Upper lobe of right lung (tissue), 1 donor: ENCODE results near the gene PRND. TPM values are rescaled to one million over a fixed set of nuclear protein-coding genes. Genes with fewer than 3 reads are reported as not detected.

Experiments
- ATAC-seq: fragments of 200-7000 bp; cut with Tn5 transposase; one replicate; pipeline ENCODE4 v1.9.1; 2020; ENCODE audit warnings: mild to moderate bottlenecking, moderate library complexity
- DNase-seq: peaks from one replicate; pipeline ENCODE4 v3.0.0-alpha.2; 2020
- H3K27ac ChIP-seq: fragments of 200-600 bp; one replicate; pipeline ENCODE4 v1.8.0; 2022
- H3K27me3 ChIP-seq: fragments of 200-600 bp; one replicate; pipeline ENCODE4 v1.8.0; 2022; ENCODE audit warnings: mild to moderate bottlenecking
- H3K36me3 ChIP-seq: fragments of 200-600 bp; one replicate; pipeline ENCODE4 v1.8.0; 2022
- H3K4me1 ChIP-seq: fragments of 200-600 bp; one replicate; pipeline ENCODE4 v1.8.0; 2022
- H3K4me3 ChIP-seq: fragments of 200-600 bp; one replicate; pipeline ENCODE4 v1.8.0; 2022; ENCODE audit warnings: mild to moderate bottlenecking
- H3K9me3 ChIP-seq: fragments of 200-600 bp; one replicate; pipeline ENCODE4 v1.8.0; 2022
- intact Hi-C: fragments of 100-400 bp; cut with DNase I; formaldehyde crosslinking; loops from one replicate; pipeline ENCODE4 v1.11.0; 2022
- total RNA-seq: library from RNA; stranded (reverse); fragmentation: NEBNext Ultra II Directional; extraction: Animal tissue kit (Norgen Biotek cat#: 25700); gene quantifications from one replicate; pipeline ENCODE4 v1.2.1, GENCODE V29; 2021
- TF ChIP-seq, protein P1 (sequence below): fragments of 200-600 bp; IDR thresholded peaks from one replicate; pipeline ENCODE4 v1.8.0; 2022; ENCODE audit warnings: antibody characterized with exemption
- donor health status: DM: no; HTN: yes; CAD: no; lungs with severe emphysema.

The PRND gene
- total RNA-seq, 1 donor from 2014 or later: 0.43 TPM

DNA sequence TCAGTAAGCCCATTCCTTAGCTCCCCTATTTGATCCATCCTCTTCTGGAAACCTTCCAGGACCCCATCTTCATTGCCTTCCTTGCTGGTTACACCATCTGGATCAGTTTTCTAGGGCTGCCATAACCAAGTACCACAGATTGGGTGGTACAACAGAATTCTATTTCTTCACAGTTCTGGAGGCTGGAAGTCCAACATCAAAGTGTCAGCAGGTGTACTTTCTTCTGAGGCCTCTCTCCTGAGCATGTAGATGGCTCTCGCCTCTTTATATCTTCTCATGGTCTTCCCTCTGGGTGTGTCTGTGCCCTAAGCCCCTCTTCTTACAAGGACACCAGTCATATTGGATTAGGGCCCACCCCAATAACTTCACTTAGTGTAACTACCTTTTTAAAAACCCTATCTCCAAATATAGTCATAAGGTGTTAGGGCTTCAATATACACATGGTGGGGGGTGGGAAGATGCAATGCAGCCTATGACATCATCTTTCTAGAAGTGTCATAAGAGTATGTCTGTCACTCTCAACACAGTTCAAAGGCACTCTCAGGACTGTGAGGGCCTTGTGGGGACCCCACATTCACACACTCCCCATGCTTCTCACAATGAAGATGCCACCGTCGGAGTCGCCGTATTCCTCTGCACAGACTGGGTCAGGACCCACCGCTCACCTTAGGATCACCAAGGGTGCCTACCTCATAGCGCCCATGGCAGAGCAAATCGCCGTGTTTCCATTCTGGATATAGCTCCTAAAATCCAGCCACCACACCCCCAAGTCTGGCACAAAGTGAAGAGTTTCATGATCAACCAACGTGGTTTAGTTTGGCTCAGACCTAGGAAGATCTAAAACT, 12.2 kb upstream of the PRND start:
- Histone ChIP-seq H3K27ac (no peak overlapping the region), H3K4me3 (no peak overlapping the region), H3K27me3 (no peaks in the 10 kb centered on the region), H3K4me1 (no peaks in the 10 kb centered on the region), H3K36me3 (no peaks in the 10 kb centered on the region), H3K9me3 (no peaks in the 10 kb centered on the region)
- TF ChIP-seq, protein P1, sequence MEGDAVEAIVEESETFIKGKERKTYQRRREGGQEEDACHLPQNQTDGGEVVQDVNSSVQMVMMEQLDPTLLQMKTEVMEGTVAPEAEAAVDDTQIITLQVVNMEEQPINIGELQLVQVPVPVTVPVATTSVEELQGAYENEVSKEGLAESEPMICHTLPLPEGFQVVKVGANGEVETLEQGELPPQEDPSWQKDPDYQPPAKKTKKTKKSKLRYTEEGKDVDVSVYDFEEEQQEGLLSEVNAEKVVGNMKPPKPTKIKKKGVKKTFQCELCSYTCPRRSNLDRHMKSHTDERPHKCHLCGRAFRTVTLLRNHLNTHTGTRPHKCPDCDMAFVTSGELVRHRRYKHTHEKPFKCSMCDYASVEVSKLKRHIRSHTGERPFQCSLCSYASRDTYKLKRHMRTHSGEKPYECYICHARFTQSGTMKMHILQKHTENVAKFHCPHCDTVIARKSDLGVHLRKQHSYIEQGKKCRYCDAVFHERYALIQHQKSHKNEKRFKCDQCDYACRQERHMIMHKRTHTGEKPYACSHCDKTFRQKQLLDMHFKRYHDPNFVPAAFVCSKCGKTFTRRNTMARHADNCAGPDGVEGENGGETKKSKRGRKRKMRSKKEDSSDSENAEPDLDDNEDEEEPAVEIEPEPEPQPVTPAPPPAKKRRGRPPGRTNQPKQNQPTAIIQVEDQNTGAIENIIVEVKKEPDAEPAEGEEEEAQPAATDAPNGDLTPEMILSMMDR: no peak
- intact Hi-C loops: no loop called here
- ATAC-seq (no peak), DNase-seq (no peak)

GRCh38 chr20:4710106-4710475, 11.6 kb upstream of the PRND start:
- DNase-seq (no peak), ATAC-seq (no peak)
- Histone ChIP-seq H3K27me3 (no peaks in the 10 kb centered on the region), H3K27ac (no peak overlapping the region), H3K4me1 (no peaks in the 10 kb centered on the region), H3K4me3 (no peak overlapping the region), H3K36me3 (no peaks in the 10 kb centered on the region), H3K9me3 (no peaks in the 10 kb centered on the region)
- TF ChIP-seq, protein P1: no peak
- intact Hi-C loops: no loop called here

DNA sequence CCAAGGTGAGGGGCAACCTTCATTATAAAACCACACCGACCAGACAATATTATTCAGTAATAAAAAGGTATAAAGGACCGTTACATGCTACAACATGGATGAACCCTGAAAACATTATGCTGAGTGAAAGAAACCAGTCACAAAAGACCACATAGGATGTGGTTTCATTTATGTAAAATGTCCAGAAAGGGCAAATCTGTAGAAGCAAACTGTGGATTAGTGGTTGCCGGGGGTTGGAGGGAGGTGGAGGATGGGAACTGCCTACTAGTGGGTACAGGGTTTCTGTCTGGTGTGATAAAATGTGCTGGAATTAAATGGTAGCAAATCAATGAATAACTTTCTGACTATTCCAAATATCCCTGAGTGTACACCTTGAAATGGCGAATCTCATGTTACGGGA, 10.2 kb upstream of the PRND start:
- intact Hi-C loops: no loop called here
- DNase-seq: no peak
- no peak overlapping the region for H3K27ac ChIP-seq
- no peaks in the 10 kb centered on the region for H3K36me3 ChIP-seq
- no peaks in the 10 kb centered on the region for H3K27me3 ChIP-seq
- H3K4me3 ChIP-seq: no peak overlapping the region
- TF ChIP-seq, protein P1: no peak
- no peaks in the 10 kb centered on the region for H3K4me1 ChIP-seq
- no peaks in the 10 kb centered on the region for H3K9me3 ChIP-seq
- no peak for ATAC-seq

DNA sequence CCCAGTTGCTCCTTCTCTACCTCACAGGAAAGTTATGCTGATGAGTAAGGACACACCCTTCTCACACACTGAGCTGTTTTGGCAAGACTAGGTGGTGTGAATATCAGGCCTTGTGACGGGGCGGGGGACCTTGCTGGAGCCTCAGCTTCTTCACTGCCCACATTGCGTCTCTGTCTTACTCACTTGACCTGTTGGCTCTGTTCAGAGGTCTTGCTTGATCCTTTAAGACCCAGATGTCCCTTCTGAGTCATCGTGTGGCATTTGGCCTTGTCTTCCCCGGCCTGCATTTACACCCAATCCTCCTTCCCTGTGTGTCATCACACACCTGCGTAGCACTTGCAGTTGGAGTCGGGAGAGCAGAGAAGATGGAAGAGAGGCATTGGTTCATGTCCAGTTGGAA, 8.3 kb upstream of the PRND start:
- no peaks in the 10 kb centered on the region for H3K4me1 ChIP-seq
- no peak overlapping the region for H3K27ac ChIP-seq
- TF ChIP-seq, protein P1: no peak
- H3K9me3 ChIP-seq: no peaks in the 10 kb centered on the region
- H3K36me3 ChIP-seq: no peaks in the 10 kb centered on the region
- DNase-seq (no peak), ATAC-seq (no peak)
- no peak overlapping the region for H3K4me3 ChIP-seq
- intact Hi-C loops: no loop called here
- H3K27me3 ChIP-seq: no peaks in the 10 kb centered on the region

- no peaks in the 10 kb centered on the region for H3K27me3 ChIP-seq
- DNase-seq: no peak
- H3K9me3 ChIP-seq: no peaks in the 10 kb centered on the region
- no peaks in the 10 kb centered on the region for H3K36me3 ChIP-seq
- no peak overlapping the region for H3K4me3 ChIP-seq
- intact Hi-C loops: loop anchor here (5.0 kb wide), 1 partner anchor 108 kb away; no protein-coding TSS in a partner anchor
- TF ChIP-seq, protein P1: no peak
- no peaks in the 10 kb centered on the region for H3K4me1 ChIP-seq
- H3K27ac ChIP-seq: no peak overlapping the region
- no peak for ATAC-seq
These were observed 6.9 kb upstream of the PRND start for GRCh38 chr20:4714818-4715217.
